ENCODE data around the gene AMPD1. TPM values are rescaled to one million over a fixed set of nuclear protein-coding genes. Genes with fewer than 3 reads are reported as not detected.

Gene AMPD1
- total and polyA plus RNA-seq, 10 of the 15 experiments (the other 5 are each of a cell fraction or from before 2014, with no cell fraction given): 0.12 to 0.30 (median 0.14) TPM; not detected in 7

DNA sequence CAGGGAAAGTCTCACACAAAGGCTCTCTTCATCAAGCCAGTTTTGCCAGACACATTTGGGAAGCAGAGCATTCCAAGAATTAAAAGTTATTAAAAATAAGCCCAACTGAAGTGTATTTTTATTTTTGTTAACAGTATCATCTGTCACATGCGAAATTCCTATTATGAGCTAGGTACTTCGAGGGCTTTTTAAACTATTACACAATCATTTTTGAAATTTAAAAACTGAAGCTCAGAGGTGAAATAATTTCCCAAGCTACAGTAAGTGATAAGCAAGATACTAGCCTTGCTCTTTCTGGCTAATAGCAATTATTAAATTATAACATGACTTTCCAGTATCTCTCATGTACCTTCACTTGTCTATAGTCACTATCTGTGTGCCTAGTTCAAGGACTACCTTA is 33.2 kb upstream of the AMPD1 start:
- no peaks in the 10 kb centered on the region for H3K9me3 ChIP-seq (replicated peaks; ENCODE audit: control insufficient read depth, insufficient read depth, low read length)
- SMC1A ChIA-PET (ENCODE audit: uncharacterized antibody, unreplicated experiment): interaction anchor here (0.7 to 1.0 kb wide), 2 partner anchors 13 to 27 kb away, joined by 3 read pairs; no protein-coding TSS in a partner anchor
- no peak overlapping the region for H3K4me3 ChIP-seq
- H2AFZ ChIP-seq (ENCODE audit: control insufficient read depth, low read depth, low read length): no peak overlapping the region
- no peaks in the 10 kb centered on the region for H3K79me2 ChIP-seq (ENCODE audit: control insufficient read depth, insufficient read depth, low read length)
- intact Hi-C loops (cut with micrococcal nuclease; ENCODE audit: unreplicated experiment): no loop called here
- no peak for FAIRE-seq
- RAD21 ChIA-PET (ENCODE audit: unreplicated experiment): no interaction called here
- BruUV-seq (replicated peaks): no TSS peak
- no peak for ATAC-seq
- TF ChIP-seq MYB (IDR thresholded peaks at IDR 0.05; ENCODE audit: borderline replicate concordance, low read depth, low read length) (no peak), ZNF24 (IDR thresholded peaks at IDR 0.05) (no peak), CBFB (IDR thresholded peaks at IDR 0.05; ENCODE audit: low read depth) (no peak), TCF12 (IDR thresholded peaks at IDR 0.05; ENCODE audit: low read depth, low read length) (no peak), PAX8 (IDR thresholded peaks at IDR 0.05) (no peak), STAT3 (IDR thresholded peaks at IDR 0.05; ENCODE audit: low read depth, low read length) (no peak), SMAD5 (IDR thresholded peaks at IDR 0.05; ENCODE audit: low read depth) (no peak), JUND (IDR thresholded peaks at IDR 0.05; ENCODE audit: low read depth, low read length) (no peak), SMARCA5 (IDR thresholded peaks at IDR 0.05) (no peak), KDM1A (IDR thresholded peaks at IDR 0.05; ENCODE audit: borderline replicate concordance) (no peak), ETV6 (conservative IDR thresholded peaks at IDR 0.05 in 1 of 2, IDR thresholded peaks at IDR 0.05 in 1 of 2; ENCODE audit: borderline replicate concordance in 1 of 2, low read depth in 1 of 2) (no peak), CBX3 (IDR thresholded peaks at IDR 0.05; ENCODE audit: borderline replicate concordance, low read depth) (no peak), RAD21 (IDR thresholded peaks at IDR 0.05; ENCODE audit: insufficient read depth, low read depth, low read length) (no peak), ATF7 (IDR thresholded peaks at IDR 0.05; ENCODE audit: low read depth) (no peak), POLR2AphosphoS2 (IDR thresholded peaks at IDR 0.05; ENCODE audit: low read depth, low read length) (no peak), NFXL1 (IDR thresholded peaks at IDR 0.05; ENCODE audit: borderline replicate concordance) (no peak)
- TF ChIP-seq, protein P1, sequence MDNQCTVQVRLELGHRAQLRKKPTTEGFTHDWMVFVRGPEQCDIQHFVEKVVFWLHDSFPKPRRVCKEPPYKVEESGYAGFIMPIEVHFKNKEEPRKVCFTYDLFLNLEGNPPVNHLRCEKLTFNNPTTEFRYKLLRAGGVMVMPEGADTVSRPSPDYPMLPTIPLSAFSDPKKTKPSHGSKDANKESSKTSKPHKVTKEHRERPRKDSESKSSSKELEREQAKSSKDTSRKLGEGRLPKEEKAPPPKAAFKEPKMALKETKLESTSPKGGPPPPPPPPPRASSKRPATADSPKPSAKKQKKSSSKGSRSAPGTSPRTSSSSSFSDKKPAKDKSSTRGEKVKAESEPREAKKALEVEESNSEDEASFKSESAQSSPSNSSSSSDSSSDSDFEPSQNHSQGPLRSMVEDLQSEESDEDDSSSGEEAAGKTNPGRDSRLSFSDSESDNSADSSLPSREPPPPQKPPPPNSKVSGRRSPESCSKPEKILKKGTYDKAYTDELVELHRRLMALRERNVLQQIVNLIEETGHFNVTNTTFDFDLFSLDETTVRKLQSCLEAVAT (IDR thresholded peaks at IDR 0.05): no peak
- TF ChIP-seq, protein P2, sequence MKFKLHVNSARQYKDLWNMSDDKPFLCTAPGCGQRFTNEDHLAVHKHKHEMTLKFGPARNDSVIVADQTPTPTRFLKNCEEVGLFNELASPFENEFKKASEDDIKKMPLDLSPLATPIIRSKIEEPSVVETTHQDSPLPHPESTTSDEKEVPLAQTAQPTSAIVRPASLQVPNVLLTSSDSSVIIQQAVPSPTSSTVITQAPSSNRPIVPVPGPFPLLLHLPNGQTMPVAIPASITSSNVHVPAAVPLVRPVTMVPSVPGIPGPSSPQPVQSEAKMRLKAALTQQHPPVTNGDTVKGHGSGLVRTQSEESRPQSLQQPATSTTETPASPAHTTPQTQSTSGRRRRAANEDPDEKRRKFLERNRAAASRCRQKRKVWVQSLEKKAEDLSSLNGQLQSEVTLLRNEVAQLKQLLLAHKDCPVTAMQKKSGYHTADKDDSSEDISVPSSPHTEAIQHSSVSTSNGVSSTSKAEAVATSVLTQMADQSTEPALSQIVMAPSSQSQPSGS (IDR thresholded peaks at IDR 0.05; ENCODE audit: low read length): no peak
- no peak overlapping the region for H3K4me2 ChIP-seq (ENCODE audit: control insufficient read depth, insufficient read depth)
- H3K9ac ChIP-seq (ENCODE audit: control insufficient read depth, insufficient read depth, low read length): no peak overlapping the region
- H4K20me1 ChIP-seq (ENCODE audit: control insufficient read depth, insufficient read depth): no peaks in the 10 kb centered on the region
- in situ Hi-C loops (cut with MboI): loop anchor here (25.0 kb wide), 1 partner anchor 1766 kb away; the partner anchor contains the start of gene SLC16A1
- H3K36me3 ChIP-seq (ENCODE audit: control insufficient read depth in 2 of 2, insufficient read depth in 2 of 2, low read length in 1 of 2): peaks cover 8 to 51% of the 10 kb centered on the region in 2 experiments
- CTCF ChIA-PET: interaction anchor here (1.4 to 2.6 kb wide), 2 partner anchors 9 to 15 kb away, joined by 3 to 7 read pairs; no protein-coding TSS in a partner anchor
- H3K27me3 ChIP-seq (replicated peaks in 1 of 2; ENCODE audit: control insufficient read depth in 2 of 2, insufficient read depth in 2 of 2, low read length in 1 of 2): no peaks in the 10 kb centered on the region
- POLR2A ChIA-PET: no interaction called here
- no peak overlapping the region for H3K27ac ChIP-seq (ENCODE audit: control insufficient read depth, insufficient read depth)
- H3K4me1 ChIP-seq (ENCODE audit: control insufficient read depth, insufficient read depth, low read length): no peaks in the 10 kb centered on the region
- WGBS (ENCODE audit: insufficient coverage, insufficient replicate concordance, low lambda C conversion rate, missing lambda C conversion rate): 66% methylated on average over 2 of the region's 2 CpGs
- DNase-seq (ENCODE audit: low read depth, low spot score): no peak

Data from GM12878 (cell line).